Measurements from ENCODE around the gene LENG1.

LENG1 gene

GRCh38 chr19:54206030-54206830 lies 46.7 kb upstream of the LENG1 start:
- no peak for TF ChIP-seq CTCF (IDR thresholded peaks at IDR 0.05; ENCODE audit: unreplicated experiment in 3 of 3)
- H3K4me1 Mint-ChIP-seq: peaks cover 75% of the 10 kb centered on the region

GRCh38 chr19:54204767-54205468 lies 45.4 kb upstream of the LENG1 start:
- Mint-ChIP-seq H3K27ac (no peak overlapping the region), H3K9me3 (no peaks in the 10 kb centered on the region), H3K4me3 (peak overlapping the region in 2 of 3 experiments; percentile 2 to 3), H3K27me3 (ENCODE audit: low read depth) (no peaks in the 10 kb centered on the region), H3K4me1 (peaks cover 73% of the 10 kb centered on the region), H3K36me3 (ENCODE audit: low read depth) (peaks cover 80% of the 10 kb centered on the region)
- TF ChIP-seq CTCF (IDR thresholded peaks at IDR 0.05; ENCODE audit: unreplicated experiment in 3 of 3): no peak

More at GRCh38 chr19:54206030-54206830, 46.7 kb upstream of the LENG1 start:
- H3K27ac Mint-ChIP-seq: no peak overlapping the region
- H3K4me3 Mint-ChIP-seq: no peak overlapping the region
- peaks cover 81% of the 10 kb centered on the region for H3K36me3 Mint-ChIP-seq (ENCODE audit: low read depth)
- no peaks in the 10 kb centered on the region for H3K27me3 Mint-ChIP-seq (ENCODE audit: low read depth)
- H3K9me3 Mint-ChIP-seq: no peaks in the 10 kb centered on the region

- H3K27me3 Mint-ChIP-seq (ENCODE audit: low read depth): no peaks in the 10 kb centered on the region
- no peaks in the 10 kb centered on the region for H3K9me3 Mint-ChIP-seq
- H3K27ac Mint-ChIP-seq: peak overlapping the region; percentile 42 to 83 (median 76)
- peak overlapping the region; percentile 93 to 98 (median 97) for H3K4me3 Mint-ChIP-seq
- TF ChIP-seq CTCF (IDR thresholded peaks at IDR 0.05; ENCODE audit: unreplicated experiment in 3 of 3): no peak
- peaks cover 63% of the 10 kb centered on the region for H3K4me1 Mint-ChIP-seq
- peaks cover 74% of the 10 kb centered on the region for H3K36me3 Mint-ChIP-seq (ENCODE audit: low read depth)
These were observed 43.7 kb upstream of the LENG1 start for GRCh38 chr19:54203151-54203611.

- TF ChIP-seq CTCF (IDR thresholded peaks at IDR 0.05; ENCODE audit: unreplicated experiment in 3 of 3): no peak
These were observed 42.5 kb upstream of the LENG1 start for GRCh38 chr19:54201980-54202379.

GRCh38 chr19:54201172-54201701 lies 41.7 kb upstream of the LENG1 start:
- Mint-ChIP-seq H3K27me3 (ENCODE audit: low read depth) (no peaks in the 10 kb centered on the region), H3K36me3 (ENCODE audit: low read depth) (peaks cover 59% of the 10 kb centered on the region), H3K4me1 (peaks cover 54% of the 10 kb centered on the region), H3K27ac (peak overlapping the region; percentile 95 to 98 (median 98)), H3K4me3 (peak overlapping the region; percentile 93 to 98 (median 97)), H3K9me3 (no peaks in the 10 kb centered on the region)
- TF ChIP-seq CTCF (IDR thresholded peaks at IDR 0.05; ENCODE audit: unreplicated experiment in 3 of 3): no peak

More at GRCh38 chr19:54201980-54202379, 42.5 kb upstream of the LENG1 start:
- Mint-ChIP-seq H3K4me3 (peak overlapping the region; percentile 93 to 98 (median 97)), H3K4me1 (peaks cover 54% of the 10 kb centered on the region), H3K36me3 (ENCODE audit: low read depth) (peaks cover 66% of the 10 kb centered on the region), H3K27me3 (ENCODE audit: low read depth) (no peaks in the 10 kb centered on the region), H3K27ac (peak overlapping the region; percentile 76 to 98 (median 95)), H3K9me3 (no peaks in the 10 kb centered on the region)
